ENCODE data around the gene SFXN5. TPM values are rescaled to one million over a fixed set of nuclear protein-coding genes. Genes with fewer than 3 reads are reported as not detected.

Gene SFXN5
- total RNA-seq, 1 experiment from 2014 or later: 27.8 TPM

GRCh38 chr2:73031095-73031678 is 40.3 kb downstream of the SFXN5 start:
- intact Hi-C loops (cut with micrococcal nuclease; ENCODE audit: unreplicated experiment): no loop called here
- CTCF ChIA-PET: no interaction called here
- TF ChIP-seq SIN3A (IDR thresholded peaks at IDR 0.05; ENCODE audit: borderline replicate concordance, insufficient read depth, low read depth, low read length) (no peak), POLR2AphosphoS5 (IDR thresholded peaks at IDR 0.05; ENCODE audit: low read depth, low read length) (no peak), TCF7L2 (IDR thresholded peaks at IDR 0.05; ENCODE audit: low read depth, low read length) (no peak), CTCF (IDR thresholded peaks at IDR 0.05) (no peak), REST (IDR thresholded peaks at IDR 0.05; ENCODE audit: insufficient read depth in 1 of 2, low read depth in 2 of 2, low read length in 1 of 2) (no peak)
- ATAC-seq: no peak
- Histone ChIP-seq H3K4me3 (ENCODE audit: low read depth in 2 of 2, low read length in 2 of 2) (no peak overlapping the region), H3K4me1 (ENCODE audit: control insufficient read depth, insufficient read depth, low read length) (no peaks in the 10 kb centered on the region), H3K9me3 (ENCODE audit: control insufficient read depth, insufficient read depth, low read depth, low read length) (no peaks in the 10 kb centered on the region), H3K27ac (ENCODE audit: low read length) (no peak overlapping the region), H3K36me3 (ENCODE audit: control insufficient read depth, insufficient read depth, low read length) (no peaks in the 10 kb centered on the region; the same call in 1 of the 2 replicates), H3K27me3 (ENCODE audit: control insufficient read depth, insufficient read depth, low read length) (no peaks in the 10 kb centered on the region)
- POLR2A ChIA-PET: interaction anchor here (0.6 kb wide), 1 partner anchor 417 kb away, joined by 3 read pairs; no protein-coding TSS in a partner anchor
- no peak for DNase-seq (ENCODE audit: low read depth, low spot score)
- BruUV-seq (replicated peaks): no TSS peak
- in situ Hi-C loops (cut with HindIII; ENCODE audit: low pct_unique_long_range_greater_than_20kb, low sequenced_read_pairs): no loop called here

GRCh38 chr2:73028841-73029240 is 42.7 kb downstream of the SFXN5 start:
- TF ChIP-seq POLR2AphosphoS5 (IDR thresholded peaks at IDR 0.05; ENCODE audit: low read depth, low read length): no peak
- no peak for TF ChIP-seq TCF7L2 (IDR thresholded peaks at IDR 0.05; ENCODE audit: low read depth, low read length)
- no peak for TF ChIP-seq SIN3A (IDR thresholded peaks at IDR 0.05; ENCODE audit: borderline replicate concordance, insufficient read depth, low read depth, low read length)
- no peak for TF ChIP-seq REST (IDR thresholded peaks at IDR 0.05; ENCODE audit: insufficient read depth in 1 of 2, low read depth in 2 of 2, low read length in 1 of 2)
- TF ChIP-seq CTCF (IDR thresholded peaks at IDR 0.05): no peak
- in situ Hi-C loops (cut with HindIII; ENCODE audit: low pct_unique_long_range_greater_than_20kb, low sequenced_read_pairs) (no loop called here), intact Hi-C loops (cut with micrococcal nuclease; ENCODE audit: unreplicated experiment) (no loop called here)
- Histone ChIP-seq H3K36me3 (ENCODE audit: control insufficient read depth, insufficient read depth, low read length) (no peaks in the 10 kb centered on the region; the same call in 1 of the 2 replicates), H3K27ac (ENCODE audit: low read length) (no peak overlapping the region), H3K27me3 (ENCODE audit: control insufficient read depth, insufficient read depth, low read length) (no peaks in the 10 kb centered on the region), H3K4me3 (ENCODE audit: low read depth in 2 of 2, low read length in 2 of 2) (no peak overlapping the region), H3K9me3 (ENCODE audit: control insufficient read depth, insufficient read depth, low read depth, low read length) (no peaks in the 10 kb centered on the region), H3K4me1 (ENCODE audit: control insufficient read depth, insufficient read depth, low read length) (no peaks in the 10 kb centered on the region)
- no peak for ATAC-seq
- POLR2A ChIA-PET: no interaction called here
- no TSS peak for BruUV-seq (replicated peaks)
- CTCF ChIA-PET: no interaction called here
- no peak for DNase-seq (ENCODE audit: low read depth, low spot score)

Measured in Panc1 (cell line).